Ovary (tissue), 3 donors: ENCODE measurements around the gene SDF2L1.

ENCODE experiments used
- CTCF ChIP-seq, 3 donors: fragments of 450-650 bp in 2 of 3; fragments of 200-600 bp in 1 of 3; IDR thresholded peaks; one replicate each; pipeline versions ENCODE4 v1.5.1 to v1.8.0; 2016 to 2022; ENCODE audit warnings: antibody characterized with exemption in 3 of 3, mild to moderate bottlenecking in 1 of 3
- POLR2A ChIP-seq: fragments of 450-650 bp; IDR thresholded peaks from one replicate; pipeline ENCODE4 v1.6.1; 2017; ENCODE audit warnings: antibody characterized with exemption, mild to moderate bottlenecking, moderate library complexity
- donor health status: DM: no; HTN: no; CAD: no.

DNA sequence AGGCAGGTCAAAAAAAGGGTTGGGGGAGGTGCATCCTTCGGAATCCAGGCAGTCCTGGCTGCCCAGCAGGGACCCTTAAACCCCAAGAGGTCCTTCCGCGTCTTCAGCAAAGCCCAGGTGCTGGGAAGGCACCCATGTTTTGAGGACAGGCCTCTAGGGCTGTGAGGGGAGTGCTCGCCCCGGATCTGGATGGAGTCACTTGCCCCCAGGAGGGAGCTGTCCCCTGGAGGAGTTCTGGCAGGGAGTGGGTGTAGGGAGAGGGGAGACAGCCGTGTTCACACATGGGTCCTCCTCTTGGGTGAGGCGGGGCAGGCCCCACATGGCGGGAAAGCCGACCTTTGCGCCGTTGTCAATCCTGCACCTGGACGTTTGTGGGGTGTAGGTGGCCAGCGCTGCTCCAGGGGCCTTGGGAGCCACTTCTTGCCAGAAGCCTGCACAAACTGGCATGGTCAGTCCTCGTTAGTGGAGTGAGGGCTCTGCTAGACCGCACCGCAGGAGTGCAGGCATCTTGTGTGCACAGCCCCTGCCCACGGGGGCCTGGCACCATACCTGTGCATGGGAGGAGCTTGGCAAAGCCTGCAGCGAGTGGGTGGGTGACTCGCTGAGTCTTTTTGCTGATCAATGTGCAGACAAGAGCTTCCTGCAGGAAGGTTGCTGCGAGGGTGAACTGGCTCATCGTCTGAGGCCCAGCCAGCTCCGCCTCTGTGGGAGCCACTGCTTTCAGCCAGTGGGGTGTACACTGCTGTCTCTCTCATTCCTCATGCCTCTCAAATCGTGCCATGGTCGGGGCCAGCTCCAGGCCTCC lies 39.7 kb downstream of the SDF2L1 start:
- no peak for TF ChIP-seq POLR2A
- TF ChIP-seq CTCF (IDR thresholded peaks at IDR 0.05), result no peak
